Brain microvascular endothelial cell (primary cell): ENCODE measurements around the gene ZC3H6.

Experiments used
- DNase-seq: peaks from one replicate; pipeline ENCODE4 v3.0.0-alpha.2; 2020
- H3K27ac ChIP-seq: fragments of 250-450 bp; sonication (Bioruptor Pico); 2 replicates; pipeline ENCODE4 v1.5.1; 2020; ENCODE audit warnings: mild to moderate bottlenecking, moderate library complexity
- H3K27me3 ChIP-seq: fragments of 250-450 bp; sonication (Bioruptor Pico); replicated peaks from 2 replicates; pipeline ENCODE4 v1.5.1; 2020; ENCODE audit warnings: mild to moderate bottlenecking
- H3K36me3 ChIP-seq: fragments of 250-450 bp; sonication (Bioruptor Pico); replicated peaks from 2 replicates; pipeline ENCODE4 v1.5.1; 2020; ENCODE audit warnings: mild to moderate bottlenecking
- H3K4me3 ChIP-seq: 2 replicates; pipeline ENCODE4 v1.5.1; 2011; ENCODE audit warnings: low read depth, mild to moderate bottlenecking, control low read depth, low read length, moderate library complexity
- in situ Hi-C: cut with HindIII; loops from 2 replicates; pipeline ENCODE4 v1.10.0; 2017; ENCODE audit warnings: low sequenced_read_pairs, low pct_ligation_motif_present
- TF ChIP-seq, protein P1 (sequence below): IDR thresholded peaks from 2 replicates; pipeline ENCODE4 v1.5.1; 2011; ENCODE audit warnings: low read depth, mild to moderate bottlenecking, moderate library complexity, low read length, control low read depth, inconsistent platforms; ENCODE audit errors: missing control alignments

ZC3H6 gene, protein sequence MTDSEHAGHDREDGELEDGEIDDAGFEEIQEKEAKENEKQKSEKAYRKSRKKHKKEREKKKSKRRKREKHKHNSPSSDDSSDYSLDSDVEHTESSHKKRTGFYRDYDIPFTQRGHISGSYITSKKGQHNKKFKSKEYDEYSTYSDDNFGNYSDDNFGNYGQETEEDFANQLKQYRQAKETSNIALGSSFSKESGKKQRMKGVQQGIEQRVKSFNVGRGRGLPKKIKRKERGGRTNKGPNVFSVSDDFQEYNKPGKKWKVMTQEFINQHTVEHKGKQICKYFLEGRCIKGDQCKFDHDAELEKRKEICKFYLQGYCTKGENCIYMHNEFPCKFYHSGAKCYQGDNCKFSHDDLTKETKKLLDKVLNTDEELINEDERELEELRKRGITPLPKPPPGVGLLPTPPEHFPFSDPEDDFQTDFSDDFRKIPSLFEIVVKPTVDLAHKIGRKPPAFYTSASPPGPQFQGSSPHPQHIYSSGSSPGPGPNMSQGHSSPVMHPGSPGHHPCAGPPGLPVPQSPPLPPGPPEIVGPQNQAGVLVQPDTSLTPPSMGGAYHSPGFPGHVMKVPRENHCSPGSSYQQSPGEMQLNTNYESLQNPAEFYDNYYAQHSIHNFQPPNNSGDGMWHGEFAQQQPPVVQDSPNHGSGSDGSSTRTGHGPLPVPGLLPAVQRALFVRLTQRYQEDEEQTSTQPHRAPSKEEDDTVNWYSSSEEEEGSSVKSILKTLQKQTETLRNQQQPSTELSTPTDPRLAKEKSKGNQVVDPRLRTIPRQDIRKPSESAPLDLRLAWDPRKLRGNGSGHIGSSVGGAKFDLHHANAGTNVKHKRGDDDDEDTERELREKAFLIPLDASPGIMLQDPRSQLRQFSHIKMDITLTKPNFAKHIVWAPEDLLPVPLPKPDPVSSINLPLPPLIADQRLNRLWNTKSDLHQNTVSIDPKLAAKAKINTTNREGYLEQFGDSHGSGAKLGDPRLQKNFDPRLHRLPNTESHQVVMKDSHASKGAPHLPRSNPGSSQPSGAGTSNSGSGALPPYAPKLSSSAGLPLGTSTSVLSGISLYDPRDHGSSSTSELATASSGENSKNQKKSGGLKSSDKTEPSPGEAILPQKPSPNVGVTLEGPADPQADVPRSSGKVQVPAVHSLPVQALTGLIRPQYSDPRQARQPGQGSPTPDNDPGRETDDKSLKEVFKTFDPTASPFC

DNA sequence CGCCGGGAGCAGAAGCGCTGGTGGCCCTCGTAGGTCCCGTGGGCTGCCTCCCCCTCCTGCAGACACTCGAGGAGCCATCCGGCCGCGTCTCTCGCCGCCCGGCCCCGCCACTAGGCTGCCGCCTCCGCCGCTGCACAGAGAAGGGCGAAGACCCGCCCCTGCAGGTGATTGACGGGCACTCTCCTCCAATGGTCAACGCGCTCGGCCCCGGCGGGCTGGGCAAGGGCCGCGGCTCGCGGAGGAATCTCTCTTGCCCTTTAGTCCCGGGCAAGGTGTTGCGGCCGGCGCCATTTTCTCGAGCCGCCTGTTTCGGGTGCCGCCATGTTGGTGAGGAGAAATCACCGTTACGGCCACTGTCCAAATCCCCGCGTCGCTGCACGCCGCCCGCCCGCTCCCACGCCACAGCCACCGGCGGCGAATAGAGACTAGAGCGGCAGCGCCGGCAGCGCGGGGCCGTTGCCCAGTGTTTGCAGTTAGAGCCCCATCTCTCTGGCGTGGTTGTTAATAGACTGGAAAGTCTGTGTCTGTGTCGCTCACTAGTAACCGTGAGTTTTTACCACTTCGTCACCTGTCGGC lies at the start of gene ZC3H6:
TSS of gene ZC3H6 (plus strand) at position 287 of the 576 bp plus-strand sequence. CDS start 398 bp downstream, outside the sequence.
- Histone ChIP-seq H3K27ac (peak within 1 kb of the TSS; percentile 99), H3K27me3 (no peaks in the 10 kb centered on the region), H3K36me3 (no peaks in the 10 kb centered on the region), H3K4me3 (peak within 1 kb of the TSS; percentile 89)
- DNase-seq: peak; percentile 97
- TF ChIP-seq, protein P1, sequence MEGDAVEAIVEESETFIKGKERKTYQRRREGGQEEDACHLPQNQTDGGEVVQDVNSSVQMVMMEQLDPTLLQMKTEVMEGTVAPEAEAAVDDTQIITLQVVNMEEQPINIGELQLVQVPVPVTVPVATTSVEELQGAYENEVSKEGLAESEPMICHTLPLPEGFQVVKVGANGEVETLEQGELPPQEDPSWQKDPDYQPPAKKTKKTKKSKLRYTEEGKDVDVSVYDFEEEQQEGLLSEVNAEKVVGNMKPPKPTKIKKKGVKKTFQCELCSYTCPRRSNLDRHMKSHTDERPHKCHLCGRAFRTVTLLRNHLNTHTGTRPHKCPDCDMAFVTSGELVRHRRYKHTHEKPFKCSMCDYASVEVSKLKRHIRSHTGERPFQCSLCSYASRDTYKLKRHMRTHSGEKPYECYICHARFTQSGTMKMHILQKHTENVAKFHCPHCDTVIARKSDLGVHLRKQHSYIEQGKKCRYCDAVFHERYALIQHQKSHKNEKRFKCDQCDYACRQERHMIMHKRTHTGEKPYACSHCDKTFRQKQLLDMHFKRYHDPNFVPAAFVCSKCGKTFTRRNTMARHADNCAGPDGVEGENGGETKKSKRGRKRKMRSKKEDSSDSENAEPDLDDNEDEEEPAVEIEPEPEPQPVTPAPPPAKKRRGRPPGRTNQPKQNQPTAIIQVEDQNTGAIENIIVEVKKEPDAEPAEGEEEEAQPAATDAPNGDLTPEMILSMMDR: peak; percentile 12
- in situ Hi-C loops: no loop called here

DNA sequence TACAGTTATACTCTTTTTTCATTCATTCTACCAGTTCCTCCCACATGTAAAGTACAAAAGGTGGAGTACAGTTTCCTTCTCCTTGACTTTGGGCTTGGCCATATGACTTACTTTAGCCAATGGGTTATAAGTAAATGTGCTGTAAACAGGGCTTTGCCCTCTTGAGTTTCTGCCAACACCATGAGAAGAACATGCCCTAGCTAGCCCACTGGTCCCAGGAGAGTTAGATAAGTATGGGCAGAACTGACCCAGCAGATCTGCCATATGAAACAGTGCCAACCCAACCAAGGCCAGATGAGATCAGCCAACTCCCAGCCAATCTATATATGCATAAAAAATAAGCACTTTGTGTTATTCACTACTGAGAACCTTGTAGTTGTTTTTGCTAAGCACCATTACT lies 46.0 kb upstream of the ZC3H6 start:
- no peak overlapping the region for H3K27ac ChIP-seq
- in situ Hi-C loops: no loop called here
- H3K4me3 ChIP-seq: no peak overlapping the region
- H3K27me3 ChIP-seq: no peaks in the 10 kb centered on the region
- no peak for DNase-seq
- no peaks in the 10 kb centered on the region for H3K36me3 ChIP-seq
- TF ChIP-seq, protein P1: no peak

DNA sequence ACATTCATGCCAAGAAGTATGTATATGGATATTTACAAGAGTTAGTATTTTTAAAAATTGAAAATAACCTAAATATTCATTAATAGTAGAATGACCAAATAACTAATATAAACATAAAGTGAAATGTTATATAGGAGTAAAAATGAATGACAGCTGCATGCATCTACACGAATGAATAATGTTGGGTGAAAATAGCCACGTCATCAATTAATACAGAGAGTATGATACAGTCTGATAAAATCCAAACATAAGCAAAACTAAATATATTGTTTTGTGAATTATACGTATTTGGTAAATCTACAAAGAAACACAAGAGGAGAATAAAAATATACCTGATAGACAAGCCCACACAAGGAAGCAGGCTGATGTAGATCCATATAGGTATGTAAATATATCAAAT lies 45.0 kb upstream of the ZC3H6 start:
- no peak overlapping the region for H3K27ac ChIP-seq
- in situ Hi-C loops: no loop called here
- H3K27me3 ChIP-seq: no peaks in the 10 kb centered on the region
- TF ChIP-seq, protein P1: no peak
- H3K36me3 ChIP-seq: no peaks in the 10 kb centered on the region
- no peak overlapping the region for H3K4me3 ChIP-seq
- no peak for DNase-seq

DNA sequence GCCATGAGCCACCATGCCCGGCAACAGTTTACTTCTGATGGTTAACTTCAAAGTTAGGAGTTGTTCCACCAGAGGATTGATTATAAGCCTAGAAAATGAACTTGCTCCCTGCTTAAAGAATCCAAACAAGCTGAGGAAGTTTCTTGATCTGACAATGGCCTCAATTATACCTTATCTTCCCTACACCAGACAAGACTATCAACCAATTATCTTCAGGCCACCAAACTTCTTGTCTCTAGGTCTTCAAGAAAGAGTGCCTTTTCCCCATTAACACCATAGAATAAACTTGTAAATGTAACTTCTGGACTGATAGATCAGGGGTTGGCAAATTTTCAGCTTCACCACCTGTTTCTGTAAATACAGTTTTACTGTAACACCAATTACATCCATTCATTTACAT lies 35.5 kb upstream of the ZC3H6 start:
- TF ChIP-seq, protein P1: no peak
- in situ Hi-C loops: no loop called here
- DNase-seq: no peak
- Histone ChIP-seq H3K36me3 (no peaks in the 10 kb centered on the region), H3K4me3 (no peak overlapping the region), H3K27me3 (no peaks in the 10 kb centered on the region), H3K27ac (no peak overlapping the region)

DNA sequence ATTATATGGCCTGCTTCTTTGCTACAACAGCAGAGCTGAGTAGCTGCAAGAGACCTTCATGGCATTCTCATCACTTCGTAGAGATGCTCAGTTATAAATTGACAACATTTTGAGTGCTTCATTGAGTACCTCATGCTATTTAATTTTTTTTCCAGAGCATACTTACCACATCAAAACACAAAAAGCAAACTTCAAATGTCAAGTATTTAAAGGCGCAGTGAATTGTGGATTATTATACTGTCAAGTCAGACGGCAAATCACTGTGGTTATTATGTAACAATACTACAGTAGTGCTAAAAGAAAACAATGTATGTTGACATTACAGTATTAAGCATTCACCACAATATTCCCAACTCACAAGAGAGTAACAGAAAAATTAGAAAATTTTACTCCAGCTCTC lies 33.0 kb upstream of the ZC3H6 start:
- H3K27me3 ChIP-seq: no peaks in the 10 kb centered on the region
- H3K36me3 ChIP-seq: peaks cover 5% of the 10 kb centered on the region
- in situ Hi-C loops: no loop called here
- no peak for DNase-seq
- H3K4me3 ChIP-seq: no peak overlapping the region
- TF ChIP-seq, protein P1: no peak
- H3K27ac ChIP-seq: no peak overlapping the region
